HEK293 (cell line): Measurements from ENCODE around the gene GALNS.
"Not testable (repeated sequence)": the region's sequence is repeated elsewhere in the genome, so short reads cannot be mapped to it uniquely, and the experiment has no call there.

Source experiments
- CTCF ChIP-seq: fragments of 450-650 bp; formaldehyde crosslinking; IDR thresholded peaks from 2 replicates; pipeline ENCODE4 v1.5.1; 2016; ENCODE audit warnings: missing biosample characterization, missing genetic modification characterization
- KLF1 ChIP-seq: fragments of 450-650 bp; formaldehyde crosslinking; IDR thresholded peaks from 2 replicates; pipeline ENCODE4 v1.5.1; 2016; ENCODE audit warnings: missing biosample characterization, missing genetic modification characterization
- REST ChIP-seq: fragments of 450-650 bp; formaldehyde crosslinking; IDR thresholded peaks from 2 replicates; pipeline ENCODE4 v1.5.1; 2016; ENCODE audit warnings: missing biosample characterization, missing genetic modification characterization
- SP2 ChIP-seq: fragments of 450-650 bp; formaldehyde crosslinking; IDR thresholded peaks from 2 replicates; pipeline ENCODE4 v1.5.1; 2016; ENCODE audit warnings: missing biosample characterization, missing genetic modification characterization
- ZNF19 ChIP-seq: fragments of 450-650 bp; formaldehyde crosslinking; IDR thresholded peaks from 2 replicates; pipeline ENCODE4; 2016; ENCODE audit warnings: missing biosample characterization, missing genetic modification characterization, low read depth
- ZNF324 ChIP-seq: fragments of 450-650 bp; formaldehyde crosslinking; IDR thresholded peaks from 2 replicates; pipeline ENCODE4 v1.5.1; 2016; ENCODE audit warnings: missing biosample characterization, missing genetic modification characterization
- ZNF623 ChIP-seq: fragments of 450-650 bp; formaldehyde crosslinking; IDR thresholded peaks from 2 replicates; pipeline ENCODE4 v1.5.1; 2016; ENCODE audit warnings: missing biosample characterization, missing genetic modification characterization
- ZNF626 ChIP-seq: fragments of 450-650 bp; sonication (Bioruptor Pico); formaldehyde crosslinking; IDR thresholded peaks from 2 replicates; pipeline ENCODE4 v1.5.1; 2018; ENCODE audit warnings: missing biosample characterization, missing genetic modification characterization, inconsistent platforms
- ZNF639 ChIP-seq: fragments of 450-650 bp; formaldehyde crosslinking; IDR thresholded peaks from 2 replicates; pipeline ENCODE4 v1.5.1; 2016; ENCODE audit warnings: missing biosample characterization, missing genetic modification characterization
- ZNF747 ChIP-seq: fragments of 450-650 bp; formaldehyde crosslinking; IDR thresholded peaks from 2 replicates; pipeline ENCODE4 v1.5.1; 2016; ENCODE audit warnings: missing biosample characterization, missing genetic modification characterization
- ZNF76 ChIP-seq: fragments of 450-650 bp; formaldehyde crosslinking; IDR thresholded peaks from 2 replicates; pipeline ENCODE4; 2016; ENCODE audit warnings: low read depth, missing biosample characterization, missing genetic modification characterization, borderline replicate concordance
- ZSCAN23 ChIP-seq: fragments of 450-650 bp; formaldehyde crosslinking; IDR thresholded peaks from 2 replicates; pipeline ENCODE4 v1.5.1; 2016; ENCODE audit warnings: missing biosample characterization, missing genetic modification characterization
- ZXDB ChIP-seq: fragments of 450-650 bp; formaldehyde crosslinking; IDR thresholded peaks from 2 replicates; pipeline ENCODE4 v1.5.1; 2016; ENCODE audit warnings: missing biosample characterization, missing genetic modification characterization

DNA sequence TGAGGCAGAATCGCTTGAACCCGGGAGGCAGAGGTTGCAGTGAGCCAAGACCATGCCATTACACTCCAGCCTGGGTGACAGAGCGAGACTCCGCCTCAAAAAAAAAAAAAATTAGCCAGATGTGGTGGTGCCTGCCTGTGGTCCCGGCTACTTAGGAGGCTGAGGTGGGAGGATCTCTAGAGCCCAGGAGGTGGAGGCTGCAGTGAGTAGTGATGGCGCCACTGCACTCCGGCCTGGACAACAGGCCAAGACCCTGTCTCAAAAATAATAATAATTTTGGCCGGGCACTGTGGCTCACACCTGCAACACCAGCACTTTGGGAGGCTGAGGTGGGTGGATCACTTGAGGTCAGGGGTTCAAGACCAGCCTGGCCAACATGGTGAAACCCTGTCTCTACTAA lies 68.0 kb downstream of the GALNS start:
- not testable (repeated sequence) for TF ChIP-seq CTCF (tag by site-specific recombination); ZNF626 (tag by site-specific recombination); ZNF623 (tag by site-specific recombination); KLF1; REST (tag by site-specific recombination); ZNF19 (tag by site-specific recombination); ZSCAN23; ZNF747 (tag by site-specific recombination); ZXDB; ZNF324 (tag by site-specific recombination); ZNF639; ZNF76 (tag by site-specific recombination); SP2 (tag by site-specific recombination)
